DOHH2 (cell line): ENCODE data around the gene VAC14.

Experiments
- H3F3A ChIP-seq: fragments of 200-600 bp; sonication (generic), shearing (Covaris generic); 2 replicates; pipeline ENCODE4 v1.6.0; 2016; ENCODE audit warnings: antibody characterized with exemption, mild to moderate bottlenecking; ENCODE audit not compliant: control insufficient read depth, insufficient read depth
- H3K27ac ChIP-seq: fragments of 200-600 bp; sonication (generic); 2 replicates; pipeline ENCODE4 v1.5.1; 2014; ENCODE audit warnings: low read depth, mild to moderate bottlenecking, low read length, moderate library complexity
- H3K27me3 ChIP-seq: fragments of 200-600 bp; sonication (generic); 2 replicates; pipeline ENCODE4 v1.6.1; 2014; ENCODE audit warnings: mild to moderate bottlenecking, low read length, mixed read lengths; ENCODE audit not compliant: control insufficient read depth
- H3K36me3 ChIP-seq: fragments of 200-600 bp; sonication (generic); 2 replicates; pipeline ENCODE4 v1.6.1; 2014; ENCODE audit warnings: mild to moderate bottlenecking, low read length, moderate library complexity, mixed read lengths; ENCODE audit not compliant: control insufficient read depth
- H3K4me1 ChIP-seq: fragments of 200-600 bp; sonication (generic); 2 replicates; pipeline ENCODE4 v1.6.1; 2014; ENCODE audit warnings: mild to moderate bottlenecking, low read length, mixed read lengths; ENCODE audit not compliant: control insufficient read depth
- H3K4me2 ChIP-seq: fragments of 200-600 bp; sonication (generic); 2 replicates; pipeline ENCODE4 v1.6.0; 2014; ENCODE audit warnings: mild to moderate bottlenecking, low read length, moderate library complexity
- H3K4me3 ChIP-seq: fragments of 200-600 bp; sonication (generic); 2 replicates; pipeline ENCODE4 v1.5.1; 2014; ENCODE audit warnings: mild to moderate bottlenecking, low read length, mixed read lengths
- H3K79me2 ChIP-seq: fragments of 200-600 bp; sonication (generic); 2 replicates; pipeline ENCODE4 v1.6.1; 2014; ENCODE audit warnings: mild to moderate bottlenecking, low read length, mixed read lengths; ENCODE audit not compliant: control insufficient read depth
- H3K9me2 ChIP-seq: fragments of 200-600 bp; sonication (generic); replicated peaks from 2 replicates; pipeline ENCODE4 v1.6.1; 2014; ENCODE audit warnings: mild to moderate bottlenecking, low read length, mixed read lengths; ENCODE audit not compliant: control insufficient read depth
- H3K9me3 ChIP-seq: fragments of 200-600 bp; sonication (generic); 2 replicates; pipeline ENCODE4 v1.6.1; 2014; ENCODE audit warnings: antibody characterized with exemption, low read length, mixed read lengths; ENCODE audit not compliant: control insufficient read depth, insufficient read depth
- H4K20me1 ChIP-seq: fragments of 200-600 bp; sonication (generic); 2 replicates; pipeline ENCODE4 v1.6.0; 2014; ENCODE audit warnings: low read depth, mild to moderate bottlenecking, antibody characterized with exemption, low read length, moderate library complexity; ENCODE audit not compliant: control insufficient read depth, insufficient read depth
- CTCF ChIP-seq: fragments of 200-600 bp; sonication (generic); IDR thresholded peaks from one replicate; pipeline ENCODE4 v1.5.1; 2014; ENCODE audit warnings: antibody characterized with exemption, mild to moderate bottlenecking, low read depth, low read length; ENCODE audit not compliant: poor library complexity, severe bottlenecking
- EZH2phosphoT487 ChIP-seq: fragments of 200-600 bp; sonication (generic); IDR thresholded peaks from 2 replicates; pipeline ENCODE4 v1.6.1; 2017; ENCODE audit warnings: borderline replicate concordance, mild to moderate bottlenecking, antibody characterized with exemption, low read length, moderate library complexity, mixed read lengths

The VAC14 gene

GRCh38 chr16:70730944-70731343 lies 70.0 kb downstream of the VAC14 start:
- Histone ChIP-seq H3K4me1 (no peaks in the 10 kb centered on the region), H4K20me1 (no peaks in the 10 kb centered on the region), H3K79me2 (no peaks in the 10 kb centered on the region), H3K9me3 (no peaks in the 10 kb centered on the region), H3K36me3 (peaks cover 5% of the 10 kb centered on the region; the same call in 1 of the 2 replicates), H3F3A (no peaks in the 10 kb centered on the region), H3K27ac (no peak overlapping the region), H3K27me3 (no peaks in the 10 kb centered on the region), H3K4me3 (no peak overlapping the region), H3K4me2 (no peak overlapping the region), H3K9me2 (no peaks in the 10 kb centered on the region)
- TF ChIP-seq CTCF (no peak), EZH2phosphoT487 (no peak)

- Histone ChIP-seq H3K4me2 (no peak overlapping the region), H3F3A (no peaks in the 10 kb centered on the region)
Observed at GRCh38 chr16:70730031-70730430, 70.9 kb downstream of the VAC14 start.

GRCh38 chr16:70729292-70729691 lies 71.7 kb downstream of the VAC14 start:
- H3K79me2 ChIP-seq = no peaks in the 10 kb centered on the region
- no peaks in the 10 kb centered on the region for H3K27me3 ChIP-seq
- H3K27ac ChIP-seq = no peak overlapping the region
- H3K9me3 ChIP-seq = no peaks in the 10 kb centered on the region
- TF ChIP-seq CTCF = no peak
- no peak for TF ChIP-seq EZH2phosphoT487
- no peaks in the 10 kb centered on the region for H4K20me1 ChIP-seq
- H3K4me1 ChIP-seq = no peaks in the 10 kb centered on the region
- H3K9me2 ChIP-seq = no peaks in the 10 kb centered on the region
- no peak overlapping the region for H3K4me2 ChIP-seq
- H3K36me3 ChIP-seq = peaks cover 5% of the 10 kb centered on the region; the same call in 1 of the 2 replicates
- H3F3A ChIP-seq = no peaks in the 10 kb centered on the region
- H3K4me3 ChIP-seq = no peak overlapping the region

More at GRCh38 chr16:70730031-70730430, 70.9 kb downstream of the VAC14 start:
- no peaks in the 10 kb centered on the region for H3K9me2 ChIP-seq
- H3K79me2 ChIP-seq = no peaks in the 10 kb centered on the region
- no peaks in the 10 kb centered on the region for H4K20me1 ChIP-seq
- H3K4me3 ChIP-seq = no peak overlapping the region
- H3K27me3 ChIP-seq = no peaks in the 10 kb centered on the region
- H3K36me3 ChIP-seq = peaks cover 5% of the 10 kb centered on the region; the same call in 1 of the 2 replicates
- H3K9me3 ChIP-seq = no peaks in the 10 kb centered on the region
- H3K27ac ChIP-seq = no peak overlapping the region
- no peak for TF ChIP-seq CTCF
- TF ChIP-seq EZH2phosphoT487 = no peak
- H3K4me1 ChIP-seq = no peaks in the 10 kb centered on the region

GRCh38 chr16:70728150-70728549 lies 72.8 kb downstream of the VAC14 start:
- Histone ChIP-seq H4K20me1 (no peaks in the 10 kb centered on the region), H3K9me3 (no peaks in the 10 kb centered on the region), H3F3A (no peaks in the 10 kb centered on the region), H3K36me3 (peaks cover 5% of the 10 kb centered on the region; the same call in 1 of the 2 replicates), H3K4me3 (no peak overlapping the region), H3K4me2 (no peak overlapping the region), H3K27ac (no peak overlapping the region), H3K9me2 (no peaks in the 10 kb centered on the region), H3K79me2 (no peaks in the 10 kb centered on the region), H3K27me3 (no peaks in the 10 kb centered on the region), H3K4me1 (no peaks in the 10 kb centered on the region)
- no peak for TF ChIP-seq EZH2phosphoT487
- TF ChIP-seq CTCF = no peak
